Activated CD4-positive, CD25-positive, alpha-beta regulatory T cell (primary cell): Measurements from ENCODE around the gene POLE2.
"Not testable (repeated sequence)": the region's sequence is repeated elsewhere in the genome, so short reads cannot be mapped to it uniquely, and the experiment has no call there.

Experiments
- DNase-seq, 4 experiments: peaks; one replicate each; lab custom pipeline; 2025; lab: John Stamatoyannopoulos, UW

The POLE2 gene

GRCh38 chr14:49687942-49688700 lies at the start of gene POLE2:
TSS of gene POLE2 (minus strand) at chr14:49688214. CDS start at chr14:49688203, 11 bp downstream.
- DNase-seq, result peak; percentile 48 to 64 (median 56)

- not testable (repeated sequence) for DNase-seq
These were observed 47.7 kb upstream of the POLE2 start for GRCh38 chr14:49735669-49736068.

GRCh38 chr14:49733836-49734235 lies 45.8 kb upstream of the POLE2 start:
- no peak for DNase-seq

- DNase-seq, result no peak
These were observed 44.9 kb upstream of the POLE2 start for GRCh38 chr14:49732896-49733295.

GRCh38 chr14:49727171-49727570 lies 39.2 kb upstream of the POLE2 start:
- DNase-seq, result no peak

GRCh38 chr14:49721733-49722435 lies 33.9 kb upstream of the POLE2 start:
- not testable (repeated sequence) for DNase-seq

DNA sequence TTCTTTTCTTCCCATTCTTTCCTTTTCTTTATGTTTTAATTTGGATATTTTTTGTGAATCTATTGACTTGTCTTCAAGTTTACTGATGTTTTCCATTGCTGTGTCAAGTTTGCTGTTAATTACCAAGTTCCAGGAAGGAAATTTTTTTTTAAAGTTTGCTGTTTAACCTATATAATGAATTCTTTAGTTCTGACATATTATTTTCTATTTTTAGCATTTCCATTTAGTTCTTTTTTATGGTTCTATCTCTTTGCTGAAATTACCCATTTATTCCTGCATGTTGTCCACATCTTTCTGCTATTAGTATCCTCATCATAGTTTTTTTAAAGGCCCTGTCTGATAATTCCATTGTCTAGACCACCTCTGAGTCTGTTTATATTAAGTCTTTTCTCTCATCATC lies 32.7 kb upstream of the POLE2 start:
- no peak for DNase-seq

DNA sequence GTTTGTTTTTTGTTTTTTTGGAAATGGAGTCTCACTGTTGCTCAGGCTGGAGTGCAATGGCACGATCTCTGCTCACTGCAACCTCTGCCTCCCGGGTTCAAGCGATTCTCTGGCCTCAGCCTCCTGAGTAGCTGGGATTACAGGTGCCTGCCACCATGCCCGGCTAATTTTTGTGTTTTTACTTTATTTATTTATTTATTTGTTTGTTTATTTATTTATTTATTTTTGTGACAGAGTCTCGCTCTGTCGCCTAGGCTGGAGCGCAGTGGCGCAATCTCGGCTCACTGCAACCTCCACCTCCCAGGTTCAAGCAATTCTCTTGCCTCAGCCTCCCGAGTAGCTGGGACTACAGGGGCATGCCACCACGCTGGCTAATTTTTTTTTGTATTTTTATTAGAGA lies 23.0 kb upstream of the POLE2 start:
- DNase-seq, result not testable (repeated sequence)

- not testable (repeated sequence) for DNase-seq
These were observed 16.5 kb upstream of the POLE2 start for GRCh38 chr14:49704471-49704870.

DNA sequence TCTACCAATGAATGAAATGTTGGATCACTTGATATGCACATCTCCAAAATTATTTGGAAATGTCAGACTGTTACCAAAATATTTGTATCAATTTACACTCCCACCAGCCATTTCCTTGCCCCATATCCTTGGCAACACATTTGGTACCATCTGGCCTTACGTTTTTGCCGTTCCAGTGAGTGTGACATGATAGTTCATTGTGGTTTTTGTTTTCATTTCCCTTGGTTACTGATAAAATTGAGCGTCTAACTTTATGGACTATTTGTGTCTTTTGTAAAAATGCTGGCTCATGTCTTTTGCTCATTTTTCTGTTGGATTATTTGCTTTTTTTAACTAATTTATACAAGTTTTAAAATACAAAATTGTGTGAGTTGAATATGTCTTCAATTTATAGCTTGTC lies 16.0 kb upstream of the POLE2 start:
- no peak for DNase-seq

DNA sequence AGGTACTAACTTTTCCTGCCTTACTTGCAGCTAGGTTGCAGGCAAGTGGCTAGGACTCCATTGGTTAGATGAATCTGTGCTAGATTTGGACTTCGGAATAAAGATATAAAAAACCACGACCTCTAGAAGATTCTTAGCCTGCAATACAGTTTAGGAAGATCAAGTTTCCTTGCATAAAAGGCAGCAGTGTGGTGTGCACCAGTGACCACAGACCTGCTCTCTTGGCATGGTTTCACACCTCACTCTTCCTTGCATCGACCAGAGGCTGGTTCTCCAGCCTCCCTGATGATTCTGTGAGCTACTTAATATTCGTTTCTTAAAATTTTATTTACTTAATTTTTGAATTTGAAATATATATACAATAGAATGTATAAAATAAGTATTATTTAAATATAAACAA lies 14.7 kb upstream of the POLE2 start:
- DNase-seq, result no peak

- DNase-seq, result not testable (repeated sequence)
These were observed 5.7 kb upstream of the POLE2 start for GRCh38 chr14:49693735-49694124.

DNA sequence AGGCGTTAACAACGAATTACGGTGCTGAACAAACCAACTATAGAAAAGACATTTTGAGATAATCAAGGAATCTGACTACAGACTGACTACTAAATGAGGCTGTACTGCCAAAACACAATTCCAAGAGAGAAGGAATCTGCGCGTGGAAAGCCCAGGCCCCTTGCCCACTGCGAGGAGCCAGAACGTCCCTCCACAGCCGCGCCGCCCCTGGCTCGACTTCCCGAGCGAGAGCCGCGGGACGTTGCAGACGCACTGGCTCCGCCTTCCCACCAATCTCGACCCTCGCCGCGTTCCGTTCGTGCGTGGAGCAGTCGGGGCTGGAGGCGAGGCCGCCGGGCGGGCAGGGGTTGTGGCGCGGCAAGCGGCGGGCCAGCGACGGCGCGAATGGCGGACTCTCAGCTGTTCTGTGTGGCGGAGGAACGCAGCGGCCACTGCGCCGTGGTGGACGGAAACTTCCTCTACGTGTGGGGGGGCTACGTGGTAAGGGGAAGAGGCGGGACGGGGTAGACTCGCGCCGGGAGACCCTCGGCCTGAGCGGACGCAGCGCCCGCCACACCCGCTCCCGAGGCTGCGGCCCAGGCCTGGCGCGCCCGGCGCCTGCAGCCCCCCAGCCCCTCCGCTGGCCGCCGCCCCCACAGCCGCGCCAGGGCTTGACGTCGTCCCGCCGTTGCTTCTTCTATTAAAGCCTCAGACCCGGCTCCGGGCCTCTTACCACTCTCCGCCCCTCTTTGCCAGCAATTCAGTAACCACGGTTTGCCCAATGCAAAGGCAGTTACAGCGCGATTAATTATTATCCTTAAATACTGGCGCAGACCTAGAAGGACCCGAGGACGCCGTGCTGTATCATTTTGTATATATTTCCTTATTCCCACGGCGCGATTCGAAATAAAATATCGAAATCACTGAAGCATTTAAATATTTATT lies 5.1 kb upstream of the POLE2 start, which contains the start of gene KLHDC1:
TSS of gene KLHDC1 (plus strand) at position 310 of the 924 bp plus-strand sequence. CDS start at position 385, 75 bp downstream.
- peak; percentile 20 to 64 (median 52) for DNase-seq

DNA sequence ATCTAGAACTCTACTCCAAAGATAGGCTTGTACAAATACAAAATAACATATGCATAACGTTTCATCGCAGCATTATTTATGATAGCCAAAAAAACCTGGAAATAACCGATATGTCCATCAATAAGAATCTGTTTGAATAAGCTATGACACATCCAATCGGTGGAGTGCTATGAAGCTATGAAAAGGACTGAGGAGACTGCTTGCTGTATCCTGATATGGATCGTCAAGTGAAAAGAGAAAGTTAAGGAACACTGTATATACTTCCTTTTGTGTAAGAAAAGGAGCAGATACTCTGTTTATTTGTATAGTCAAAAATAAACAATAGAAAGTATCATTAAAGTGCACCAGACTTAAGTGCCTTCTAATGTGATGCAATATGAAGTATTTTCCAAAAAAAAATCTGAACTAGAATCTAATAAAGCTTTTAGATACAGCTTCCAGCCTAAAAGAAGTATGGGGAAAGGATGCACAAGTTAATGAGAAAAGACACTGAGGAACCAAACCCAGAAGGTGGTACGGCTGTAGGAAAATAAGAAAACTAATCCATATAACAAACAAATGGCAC lies 4.3 kb upstream of the POLE2 start:
- no peak for DNase-seq

DNA sequence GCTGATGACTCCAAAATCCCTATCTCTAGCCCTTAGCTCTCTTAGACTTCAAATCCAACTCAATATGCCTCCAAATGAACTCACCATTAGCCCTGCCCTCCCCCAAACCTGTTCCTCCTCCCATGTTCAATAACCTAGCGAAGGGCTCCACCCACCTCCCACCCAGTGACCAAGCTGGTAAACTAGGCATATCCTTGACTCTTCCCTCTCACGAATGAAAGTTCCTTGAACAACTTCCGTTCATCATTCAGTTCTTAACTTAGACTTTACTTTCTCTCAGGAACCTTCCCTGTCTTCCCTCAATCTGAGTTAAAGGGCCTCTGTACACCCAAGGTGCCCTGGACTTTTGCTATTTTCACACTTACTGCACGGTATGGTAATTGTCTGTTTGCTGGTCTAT lies 3.0 kb upstream of the POLE2 start:
- no peak for DNase-seq

- DNase-seq, result no peak
These were observed 652 bp upstream of the POLE2 start for GRCh38 chr14:49688701-49689030.

- DNase-seq, result no peak
These were observed 1.6 kb downstream of the POLE2 start for GRCh38 chr14:49686425-49686824.

GRCh38 chr14:49679271-49679670 lies 8.7 kb downstream of the POLE2 start:
- DNase-seq, result no peak

DNA sequence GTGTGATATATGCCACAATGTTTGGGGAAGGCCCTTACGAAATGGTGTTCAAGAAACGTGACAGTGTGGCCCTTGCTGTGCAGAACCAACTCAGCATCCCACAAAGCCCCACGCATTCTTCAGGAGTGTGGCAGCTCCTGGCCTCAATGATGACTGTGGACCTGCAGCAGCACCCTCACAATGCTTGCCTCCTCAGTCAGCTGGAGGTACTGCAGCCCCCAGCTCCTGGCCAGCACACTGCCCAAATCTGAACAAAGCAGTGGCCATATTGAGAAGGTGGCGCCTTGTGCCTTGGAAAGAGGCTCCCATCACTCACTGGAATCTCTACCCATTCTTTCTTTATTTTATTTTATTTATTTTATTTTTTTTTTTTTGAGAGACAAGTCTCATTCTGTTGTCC lies 10.4 kb downstream of the POLE2 start:
- no peak for DNase-seq

- no peak for DNase-seq
These were observed 14.4 kb downstream of the POLE2 start for GRCh38 chr14:49673586-49673985.

DNA sequence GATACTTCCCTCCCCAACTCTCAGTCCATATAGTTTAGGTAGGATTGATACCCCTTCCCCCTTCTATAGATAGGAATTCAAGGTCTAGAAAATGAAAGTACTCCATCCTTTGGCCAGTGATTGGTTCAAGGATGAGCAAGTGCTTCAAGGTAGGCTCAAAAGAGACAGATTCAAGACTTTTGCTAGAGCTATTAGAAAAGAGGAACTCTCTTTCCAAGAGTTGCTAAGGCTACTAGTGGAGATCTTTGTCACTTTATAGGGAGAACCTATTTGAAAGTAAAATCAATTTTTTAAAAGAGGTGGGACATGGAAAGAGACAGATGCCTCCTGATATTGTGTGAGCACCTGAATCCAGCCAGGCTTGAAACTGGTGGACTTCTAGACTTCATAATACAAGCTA lies 17.5 kb downstream of the POLE2 start:
- no peak for DNase-seq
